Body of pancreas (tissue), 4 donors: ENCODE measurements around the gene DOK3.

Experiments
- POLR2A ChIP-seq, 3 donors: fragments of 450-650 bp; IDR thresholded peaks; one replicate each; pipeline ENCODE4 v1.6.1; 2016; ENCODE audit warnings: antibody characterized with exemption in 3 of 3, mild to moderate bottlenecking in 2 of 3
- TF ChIP-seq, protein P1 (sequence below), 7 experiments: fragments of 450-650 bp in 4 of 7; fragments of 200-600 bp in 3 of 7; sonication (generic) in 3 of 7; IDR thresholded peaks; one replicate each; pipeline ENCODE4 v1.5.1; 2016 to 2019; ENCODE audit warnings: antibody characterized with exemption in 7 of 7

DNA sequence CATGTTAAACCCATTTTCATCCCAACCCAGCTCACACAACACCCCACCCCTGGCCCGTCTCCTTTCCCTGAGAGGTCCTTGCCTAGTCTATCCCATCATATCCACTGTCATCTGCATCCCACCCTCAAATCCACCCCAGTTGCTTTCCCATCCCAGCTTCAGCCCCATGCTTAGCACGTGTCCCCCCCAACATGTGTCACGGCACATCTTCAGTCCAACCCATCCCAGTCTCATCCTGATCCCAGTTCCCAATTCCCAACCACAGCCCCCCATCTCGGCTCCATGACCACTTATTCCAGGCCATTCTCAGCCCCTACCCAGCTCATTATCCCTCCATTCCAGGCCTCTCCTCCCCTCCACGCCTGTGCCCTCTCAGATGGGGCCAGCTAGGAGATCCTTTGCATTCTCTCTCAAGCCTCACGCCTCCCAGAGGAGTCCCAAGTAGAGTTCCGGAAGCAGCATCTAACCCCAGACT is 35.6 kb downstream of the DOK3 start:
- TF ChIP-seq, protein P1, sequence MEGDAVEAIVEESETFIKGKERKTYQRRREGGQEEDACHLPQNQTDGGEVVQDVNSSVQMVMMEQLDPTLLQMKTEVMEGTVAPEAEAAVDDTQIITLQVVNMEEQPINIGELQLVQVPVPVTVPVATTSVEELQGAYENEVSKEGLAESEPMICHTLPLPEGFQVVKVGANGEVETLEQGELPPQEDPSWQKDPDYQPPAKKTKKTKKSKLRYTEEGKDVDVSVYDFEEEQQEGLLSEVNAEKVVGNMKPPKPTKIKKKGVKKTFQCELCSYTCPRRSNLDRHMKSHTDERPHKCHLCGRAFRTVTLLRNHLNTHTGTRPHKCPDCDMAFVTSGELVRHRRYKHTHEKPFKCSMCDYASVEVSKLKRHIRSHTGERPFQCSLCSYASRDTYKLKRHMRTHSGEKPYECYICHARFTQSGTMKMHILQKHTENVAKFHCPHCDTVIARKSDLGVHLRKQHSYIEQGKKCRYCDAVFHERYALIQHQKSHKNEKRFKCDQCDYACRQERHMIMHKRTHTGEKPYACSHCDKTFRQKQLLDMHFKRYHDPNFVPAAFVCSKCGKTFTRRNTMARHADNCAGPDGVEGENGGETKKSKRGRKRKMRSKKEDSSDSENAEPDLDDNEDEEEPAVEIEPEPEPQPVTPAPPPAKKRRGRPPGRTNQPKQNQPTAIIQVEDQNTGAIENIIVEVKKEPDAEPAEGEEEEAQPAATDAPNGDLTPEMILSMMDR (IDR thresholded peaks at IDR 0.05), result no peak
- no peak for TF ChIP-seq POLR2A (IDR thresholded peaks at IDR 0.05)
